ENCODE measurements around the gene LARGE1. TPM values are rescaled to one million over a fixed set of nuclear protein-coding genes. Genes with fewer than 3 reads are reported as not detected.

The LARGE1 gene
- total and polyA plus RNA-seq, 5 donors, result 23.8 to 100.0 (median 73.1) TPM

- DNase-seq, result no peak
- no peak overlapping the region for H3K27ac ChIP-seq (ENCODE audit: low read length)
- H3K4me3 ChIP-seq (ENCODE audit: low read length), result no peak overlapping the region
- no peak for ATAC-seq
- WGBS, result 83% methylated on average over 1 of the region's 1 CpG
- H3K9me3 ChIP-seq (ENCODE audit: control insufficient read depth, low read length), result no peaks in the 10 kb centered on the region
- no peaks in the 10 kb centered on the region for H3K27me3 ChIP-seq (ENCODE audit: control insufficient read depth, insufficient read depth)
- H3K4me1 ChIP-seq (ENCODE audit: control insufficient read depth, insufficient read depth, low read length), result peaks cover 3% of the 10 kb centered on the region
- intact Hi-C loops (cut with DNase I), result loop anchor here in 1 of 4 donors (10.0 kb wide), 1 partner anchor 60 kb away; no protein-coding TSS in a partner anchor
These were observed 465.2 kb downstream of the LARGE1 start for GRCh38 chr22:33455036-33455435.

- no peaks in the 10 kb centered on the region for H3K27me3 ChIP-seq (ENCODE audit: control insufficient read depth, insufficient read depth)
- 53% methylated on average over 6 of the region's 6 CpGs for WGBS
- DNase-seq, result no peak
- H3K4me1 ChIP-seq (ENCODE audit: control insufficient read depth, insufficient read depth, low read length), result peaks cover 3% of the 10 kb centered on the region
- no peaks in the 10 kb centered on the region for H3K9me3 ChIP-seq (ENCODE audit: control insufficient read depth, low read length)
- ATAC-seq, result peak; percentile 12 to 14
- H3K4me3 ChIP-seq (ENCODE audit: low read length), result no peak overlapping the region
- intact Hi-C loops (cut with DNase I), result loop anchor here in 1 of 4 donors (10.0 kb wide), 1 partner anchor 57 kb away; no protein-coding TSS in a partner anchor
- no peak overlapping the region for H3K27ac ChIP-seq (ENCODE audit: low read length)
These were observed 468.3 kb downstream of the LARGE1 start for GRCh38 chr22:33451866-33452469.

DNA sequence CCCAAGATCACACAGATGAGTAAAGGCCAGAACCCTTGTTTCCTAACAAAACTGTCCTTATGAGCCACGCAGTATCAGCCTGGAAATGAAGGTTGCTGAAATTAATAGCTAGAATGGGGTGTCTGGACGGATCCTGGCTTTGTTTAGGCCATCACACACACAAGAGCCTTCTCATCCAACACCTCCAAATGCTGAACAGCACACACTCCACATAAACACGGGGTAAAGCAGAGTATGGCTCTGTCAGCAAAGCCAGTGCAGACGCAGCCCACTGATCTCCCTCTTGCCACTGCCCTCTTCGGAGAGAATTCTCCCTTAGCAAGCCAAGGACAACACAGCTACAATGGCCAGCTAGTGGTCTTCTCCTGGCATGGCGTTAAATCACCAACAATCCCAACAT, 469.5 kb downstream of the LARGE1 start:
- peak; percentile 43 to 72 for ATAC-seq

DNA sequence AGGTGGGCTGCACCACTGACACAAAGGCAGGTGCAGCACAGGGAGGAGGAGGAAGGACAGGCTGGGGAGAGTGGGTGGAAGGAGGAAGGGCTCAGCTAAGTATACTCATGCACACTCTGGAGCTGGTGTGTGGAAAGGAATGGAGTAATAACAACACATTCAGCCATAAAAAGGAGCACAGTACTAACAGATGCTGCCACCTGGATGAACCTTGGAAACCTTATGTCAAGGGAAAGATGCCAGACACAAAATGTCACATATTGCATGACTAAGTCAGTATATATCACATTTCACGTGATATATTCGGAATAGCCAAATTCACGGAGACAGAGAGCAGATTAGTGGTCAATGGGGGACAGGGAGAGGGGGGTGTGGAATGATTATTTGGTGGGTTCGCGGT, 472.5 kb downstream of the LARGE1 start:
- Histone ChIP-seq H3K27ac (ENCODE audit: low read length) (no peak overlapping the region), H3K27me3 (ENCODE audit: control insufficient read depth, insufficient read depth) (no peaks in the 10 kb centered on the region), H3K9me3 (ENCODE audit: control insufficient read depth, low read length) (no peaks in the 10 kb centered on the region), H3K4me1 (ENCODE audit: control insufficient read depth, insufficient read depth, low read length) (peaks cover 3% of the 10 kb centered on the region), H3K4me3 (ENCODE audit: low read length) (no peak overlapping the region)
- DNase-seq (no peak), ATAC-seq (no peak)
- intact Hi-C loops (cut with DNase I), result no loop called here
- 88% methylated on average over 5 of the region's 5 CpGs for WGBS

More for the DNA sequence above, 469.5 kb downstream of the LARGE1 start:
- intact Hi-C loops (cut with DNase I), result loop anchor here in 1 of 4 donors (10.0 kb wide), 1 partner anchor 56 kb away; no protein-coding TSS in a partner anchor
- H3K4me1 ChIP-seq (ENCODE audit: control insufficient read depth, insufficient read depth, low read length), result peaks cover 3% of the 10 kb centered on the region
- DNase-seq, result no peak
- 58% methylated on average over 6 of the region's 6 CpGs for WGBS
- no peaks in the 10 kb centered on the region for H3K27me3 ChIP-seq (ENCODE audit: control insufficient read depth, insufficient read depth)
- H3K27ac ChIP-seq (ENCODE audit: low read length), result no peak overlapping the region
- no peaks in the 10 kb centered on the region for H3K9me3 ChIP-seq (ENCODE audit: control insufficient read depth, low read length)
- no peak overlapping the region for H3K4me3 ChIP-seq (ENCODE audit: low read length)

GRCh38 chr22:33443683-33444082, 476.6 kb downstream of the LARGE1 start:
- H3K27me3 ChIP-seq (ENCODE audit: control insufficient read depth, insufficient read depth), result no peaks in the 10 kb centered on the region
- ATAC-seq (peak in 1 of 2 donors; percentile 58), DNase-seq (peak; percentile 24 to 79 (median 74))
- H3K9me3 ChIP-seq (ENCODE audit: control insufficient read depth, low read length), result no peaks in the 10 kb centered on the region
- intact Hi-C loops (cut with DNase I), result no loop called here
- H3K4me3 ChIP-seq (ENCODE audit: low read length), result no peak overlapping the region
- 41% methylated on average over 6 of the region's 6 CpGs for WGBS
- H3K4me1 ChIP-seq (ENCODE audit: control insufficient read depth, insufficient read depth, low read length), result no peaks in the 10 kb centered on the region
- H3K27ac ChIP-seq (ENCODE audit: low read length), result no peak overlapping the region

GRCh38 chr22:33440756-33441155, 479.5 kb downstream of the LARGE1 start:
- ATAC-seq (peak in 1 of 2 donors; percentile 50), DNase-seq (no peak)
- intact Hi-C loops (cut with DNase I), result no loop called here

GRCh38 chr22:33438273-33438672, 482.0 kb downstream of the LARGE1 start:
- no peak for DNase-seq
- Histone ChIP-seq H3K27me3 (ENCODE audit: control insufficient read depth, insufficient read depth) (no peaks in the 10 kb centered on the region), H3K27ac (ENCODE audit: low read length) (no peak overlapping the region), H3K4me1 (ENCODE audit: control insufficient read depth, insufficient read depth, low read length) (no peaks in the 10 kb centered on the region), H3K9me3 (ENCODE audit: control insufficient read depth, low read length) (no peaks in the 10 kb centered on the region), H3K4me3 (ENCODE audit: low read length) (no peak overlapping the region)
- 79% methylated on average over 7 of the region's 7 CpGs for WGBS
- intact Hi-C loops (cut with DNase I), result no loop called here
- ATAC-seq, result no peak

More at GRCh38 chr22:33440756-33441155, 479.5 kb downstream of the LARGE1 start:
- H3K9me3 ChIP-seq (ENCODE audit: control insufficient read depth, low read length), result no peaks in the 10 kb centered on the region
- no peak overlapping the region for H3K4me3 ChIP-seq (ENCODE audit: low read length)
- H3K4me1 ChIP-seq (ENCODE audit: control insufficient read depth, insufficient read depth, low read length), result no peaks in the 10 kb centered on the region
- H3K27ac ChIP-seq (ENCODE audit: low read length), result no peak overlapping the region
- H3K27me3 ChIP-seq (ENCODE audit: control insufficient read depth, insufficient read depth), result no peaks in the 10 kb centered on the region
- WGBS, result 42% methylated on average over 4 of the region's 4 CpGs

- H3K4me1 ChIP-seq (ENCODE audit: control insufficient read depth, insufficient read depth, low read length), result peaks cover 2% of the 10 kb centered on the region
- no peak for DNase-seq
- intact Hi-C loops (cut with DNase I), result no loop called here
- no peak overlapping the region for H3K27ac ChIP-seq (ENCODE audit: low read length)
- H3K27me3 ChIP-seq (ENCODE audit: control insufficient read depth, insufficient read depth), result no peaks in the 10 kb centered on the region
- no peaks in the 10 kb centered on the region for H3K9me3 ChIP-seq (ENCODE audit: control insufficient read depth, low read length)
- no peak overlapping the region for H3K4me3 ChIP-seq (ENCODE audit: low read length)
- WGBS, result 98% methylated on average over 3 of the region's 3 CpGs
- ATAC-seq, result no peak
These were observed 489.0 kb downstream of the LARGE1 start for GRCh38 chr22:33431300-33431699.

- ATAC-seq (no peak), DNase-seq (no peak)
- intact Hi-C loops (cut with DNase I), result no loop called here
- WGBS, result 97% methylated on average over 7 of the region's 7 CpGs
- Histone ChIP-seq H3K4me1 (ENCODE audit: control insufficient read depth, insufficient read depth, low read length) (peaks cover 2% of the 10 kb centered on the region), H3K9me3 (ENCODE audit: control insufficient read depth, low read length) (no peaks in the 10 kb centered on the region), H3K4me3 (ENCODE audit: low read length) (no peak overlapping the region), H3K27me3 (ENCODE audit: control insufficient read depth, insufficient read depth) (no peaks in the 10 kb centered on the region), H3K27ac (ENCODE audit: low read length) (no peak overlapping the region)
These were observed 491.0 kb downstream of the LARGE1 start for GRCh38 chr22:33429281-33429680.

DNA sequence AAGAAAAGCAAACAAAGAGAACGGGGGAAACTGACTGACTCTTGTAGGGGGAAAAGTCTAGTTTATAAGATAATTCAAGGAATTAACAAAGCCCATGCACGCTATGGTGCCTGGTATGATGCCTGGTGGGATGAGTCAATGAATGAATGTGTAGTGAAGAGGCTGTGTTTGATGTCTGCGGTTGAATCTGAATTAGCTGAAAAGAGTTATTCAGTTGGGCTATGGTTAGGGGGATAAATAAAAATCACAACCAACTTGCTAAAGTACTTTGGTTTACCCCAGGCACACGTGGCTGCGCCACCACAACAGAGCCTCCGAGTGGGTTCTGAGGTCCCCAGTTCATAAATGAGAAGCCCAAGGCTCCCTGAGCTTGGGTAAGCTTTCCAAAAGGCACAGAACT, 492.8 kb downstream of the LARGE1 start:
- intact Hi-C loops (cut with DNase I), result no loop called here
- Histone ChIP-seq H3K4me1 (ENCODE audit: control insufficient read depth, insufficient read depth, low read length) (peaks cover 2% of the 10 kb centered on the region), H3K4me3 (ENCODE audit: low read length) (no peak overlapping the region), H3K27ac (ENCODE audit: low read length) (no peak overlapping the region), H3K9me3 (ENCODE audit: control insufficient read depth, low read length) (no peaks in the 10 kb centered on the region), H3K27me3 (ENCODE audit: control insufficient read depth, insufficient read depth) (no peaks in the 10 kb centered on the region)
- WGBS, result 93% methylated on average over 6 of the region's 6 CpGs
- no peak for DNase-seq
- ATAC-seq, result no peak

GRCh38 chr22:33426451-33426850, 493.8 kb downstream of the LARGE1 start:
- ATAC-seq (no peak), DNase-seq (no peak)
- 42% methylated on average over 3 of the region's 3 CpGs for WGBS
- Histone ChIP-seq H3K27me3 (ENCODE audit: control insufficient read depth, insufficient read depth) (no peaks in the 10 kb centered on the region), H3K27ac (ENCODE audit: low read length) (no peak overlapping the region), H3K4me1 (ENCODE audit: control insufficient read depth, insufficient read depth, low read length) (peaks cover 2% of the 10 kb centered on the region), H3K9me3 (ENCODE audit: control insufficient read depth, low read length) (no peaks in the 10 kb centered on the region), H3K4me3 (ENCODE audit: low read length) (no peak overlapping the region)
- intact Hi-C loops (cut with DNase I), result no loop called here

All from right cardiac atrium (tissue), 5 donors.